ENCODE results near the gene TMPRSS11B. TPM values are rescaled to one million over a fixed set of nuclear protein-coding genes. Genes with fewer than 3 reads are reported as not detected.

The TMPRSS11B gene
- total RNA-seq = not detected in 2 replicates

GRCh38 chr4:68245594-68245993 lies at the start of gene TMPRSS11B:
Gene TMPRSS11B, minus strand, starts transcription at chr4:68245694. Its CDS starts 136 bp downstream, at chr4:68245558.

Other genes starting within 250 kb of the TMPRSS11B start
- gene TMPRSS11F, start 115.8 kb downstream of the TMPRSS11B start, total RNA-seq = not detected in 2 replicates
- 15.8 and 23.8 TPM in 2 replicates for gene YTHDC1, start 104.4 kb upstream of the TMPRSS11B start, total RNA-seq
- gene TMPRSS11E, start 201.8 kb upstream of the TMPRSS11B start, total RNA-seq = not detected in 2 replicates

All from mesangial cell (primary cell).